Testis (tissue), 2 donors: ENCODE data around the gene TBC1D10A.

ENCODE experiments used
- CTCF ChIP-seq, 3 experiments: fragments of 450-650 bp in 2 of 3; fragments of 200-600 bp in 1 of 3; sonication (generic) in 1 of 3; IDR thresholded peaks; one replicate each; pipeline ENCODE4 v1.5.1; 2016 to 2019; ENCODE audit warnings: antibody characterized with exemption in 3 of 3, mild to moderate bottlenecking in 2 of 3, moderate library complexity in 1 of 3
- POLR2A ChIP-seq: fragments of 450-650 bp; IDR thresholded peaks from one replicate; pipeline ENCODE4 v1.6.1; 2017; ENCODE audit warnings: antibody characterized with exemption, mild to moderate bottlenecking, moderate library complexity

GRCh38 chr22:30333707-30334087 lies 7.0 kb upstream of the TBC1D10A start:
- no peak for TF ChIP-seq POLR2A
- no peak for TF ChIP-seq CTCF (IDR thresholded peaks at IDR 0.05)
